HFFc6 (cell line): Measurements from ENCODE around the gene SMG6. TPM values are rescaled to one million over a fixed set of nuclear protein-coding genes. Genes with fewer than 3 reads are reported as not detected.
A peak's percentile ranks its signal among the peaks of the same experiment; 100 is the strongest.

Experiments used
- DNase-seq: peaks from one replicate; pipeline ENCODE4 v3.0.0-alpha.2; 2018
- H3K27ac Mint-ChIP-seq: 2 replicates; pipeline ENCODE4 v1.8.0; 2020; ENCODE audit warnings: mild to moderate bottlenecking, mixed read lengths
- H3K27me3 Mint-ChIP-seq: 2 replicates; pipeline ENCODE4 v1.8.0; 2021; ENCODE audit warnings: mild to moderate bottlenecking, moderate library complexity, mixed read lengths; ENCODE audit not compliant: insufficient read depth
- H3K36me3 Mint-ChIP-seq: 2 replicates; pipeline ENCODE4 v1.8.0; 2021; ENCODE audit warnings: low read depth, mixed read lengths
- H3K4me1 Mint-ChIP-seq: 2 replicates; pipeline ENCODE4 v1.8.0; 2020; ENCODE audit warnings: low read depth, mixed read lengths
- H3K4me3 Mint-ChIP-seq: 2 replicates; pipeline ENCODE4 v1.8.0; 2020; ENCODE audit warnings: mild to moderate bottlenecking, moderate library complexity, mixed read lengths
- H3K9me3 Mint-ChIP-seq: 2 replicates; pipeline ENCODE4 v1.8.0; 2020; ENCODE audit warnings: mild to moderate bottlenecking, mixed read lengths
- microRNA-seq: library from miRNA; unstranded; fragments of <30 nt; microRNA quantifications from one replicate; pipeline ENCODE4, GENCODE V29; 2019
- total RNA-seq, 6 experiments: library from RNA; stranded (reverse); fragmentation: NEBNext Ultra II Directional; extraction: Animal tissue kit (Norgen Biotek cat#: 25700); gene quantifications; 2 replicates in 1 of 6; 3 replicates in 5 of 6; pipeline ENCODE4 v1.2.3, GENCODE V29; 2021
- TF ChIP-seq, protein P1 (sequence below): fragments of 200-600 bp; sonication (generic); IDR thresholded peaks from 2 replicates; pipeline ENCODE4 v1.5.0; 2021; ENCODE audit warnings: antibody characterized with exemption, mild to moderate bottlenecking

The SMG6 gene
- total RNA-seq, 6 experiments from 2014 or later = 29.5 to 37.4 (median 31.8) TPM

GRCh38 chr17:2012499-2012898 is 291.1 kb downstream of the SMG6 start:
- TF ChIP-seq, protein P1, sequence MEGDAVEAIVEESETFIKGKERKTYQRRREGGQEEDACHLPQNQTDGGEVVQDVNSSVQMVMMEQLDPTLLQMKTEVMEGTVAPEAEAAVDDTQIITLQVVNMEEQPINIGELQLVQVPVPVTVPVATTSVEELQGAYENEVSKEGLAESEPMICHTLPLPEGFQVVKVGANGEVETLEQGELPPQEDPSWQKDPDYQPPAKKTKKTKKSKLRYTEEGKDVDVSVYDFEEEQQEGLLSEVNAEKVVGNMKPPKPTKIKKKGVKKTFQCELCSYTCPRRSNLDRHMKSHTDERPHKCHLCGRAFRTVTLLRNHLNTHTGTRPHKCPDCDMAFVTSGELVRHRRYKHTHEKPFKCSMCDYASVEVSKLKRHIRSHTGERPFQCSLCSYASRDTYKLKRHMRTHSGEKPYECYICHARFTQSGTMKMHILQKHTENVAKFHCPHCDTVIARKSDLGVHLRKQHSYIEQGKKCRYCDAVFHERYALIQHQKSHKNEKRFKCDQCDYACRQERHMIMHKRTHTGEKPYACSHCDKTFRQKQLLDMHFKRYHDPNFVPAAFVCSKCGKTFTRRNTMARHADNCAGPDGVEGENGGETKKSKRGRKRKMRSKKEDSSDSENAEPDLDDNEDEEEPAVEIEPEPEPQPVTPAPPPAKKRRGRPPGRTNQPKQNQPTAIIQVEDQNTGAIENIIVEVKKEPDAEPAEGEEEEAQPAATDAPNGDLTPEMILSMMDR = no peak
- Mint-ChIP-seq H3K9me3 (peaks cover 5% of the 10 kb centered on the region; the same call in 1 of the 2 replicates), H3K27me3 (peaks cover 20% of the 10 kb centered on the region), H3K4me3 (no peak overlapping the region), H3K36me3 (no peaks in the 10 kb centered on the region), H3K4me1 (peaks cover 17% of the 10 kb centered on the region), H3K27ac (no peak overlapping the region; the same call in 1 of the 2 replicates)
- no peak for DNase-seq

GRCh38 chr17:2011411-2012371 is 291.9 kb downstream of the SMG6 start:
- Mint-ChIP-seq H3K27ac (peak overlapping the region; percentile 68), H3K27me3 (peaks cover 13% of the 10 kb centered on the region), H3K9me3 (peaks cover 5% of the 10 kb centered on the region; the same call in 1 of the 2 replicates), H3K4me1 (peaks cover 17% of the 10 kb centered on the region), H3K4me3 (peak overlapping the region; percentile 48), H3K36me3 (no peaks in the 10 kb centered on the region)
- peak; percentile 38 for DNase-seq
- TF ChIP-seq, protein P1 = no peak

Small RNAs within 50 kb of the gene (microRNA-seq; reads per million reads assigned to microRNA genes)
- gene MIR132 = 1,306 reads per million, percentile 76 among the genes with 10 or more reads in this experiment
- 47.1 reads per million, percentile 38 among the genes with 10 or more reads in this experiment for gene MIR212

Other genes starting within 250 kb of the SMG6 start
- 10 to 100 TPM; 42.7 to 51.9 (median 48.0) TPM for gene HIC1, start 248.7 kb downstream of the SMG6 start, total RNA-seq
- 10 to 100 TPM; 18.5 to 29.7 (median 21.8) TPM for gene SRR, start 165 bp upstream of the SMG6 start, total RNA-seq
- gene TSR1, start 32.7 kb upstream of the SMG6 start, total RNA-seq = 10 to 100 TPM; 35.9 to 43.2 (median 37.6) TPM
- 10 to 100 TPM; 22.4 to 28.2 (median 26.1) TPM for gene SGSM2, start 33.7 kb upstream of the SMG6 start, total RNA-seq
- 10 to 100 TPM; 19.4 to 25.4 (median 21.9) TPM for gene MNT, start 97.3 kb upstream of the SMG6 start, total RNA-seq
- 10 to 100 TPM; 21.7 to 25.7 (median 24.1) TPM for gene METTL16, start 208.1 kb upstream of the SMG6 start, total RNA-seq